K562 (cell line): ENCODE results near the gene ASB6. TPM values are rescaled to one million over a fixed set of nuclear protein-coding genes. Genes with fewer than 3 reads are reported as not detected.

Experiments used
- ATAC-seq: fragments of 200-7000 bp; cut with Tn5 transposase; 3 replicates; pipeline ENCODE4 v1.9.1; 2020; ENCODE audit warnings: moderate library complexity
- BruUV-seq: library from RNA; stranded (reverse); fragments of 400-500 nt; replicated peaks from 2 replicates; lab custom pipeline; 2021; lab: Mats Ljungman, UMichigan
- CTCF ChIA-PET: fragments of 300-600 bp; formaldehyde crosslinking; extraction: SDS; loops from one replicate; lab custom pipeline; 2021; ENCODE audit warnings: low intra/inter-chr PET ratio; lab: Yijun Ruan, JAX
- POLR2A ChIA-PET: fragments of 300-600, 350-650 bp; sonication (Branson Sonifier 250); formaldehyde crosslinking; extraction: SDS; loops from one replicate; lab custom pipeline; 2021; ENCODE audit warnings: antibody characterized with exemption, inconsistent platforms; lab: Yijun Ruan, JAX
- DNase-seq, 4 experiments: peaks; one replicate each; pipeline versions ENCODE4 v3.0.0 to v3.0.0-alpha.2; 2011 to 2018; ENCODE audit warnings: low spot score in 3 of 4, mixed read lengths in 3 of 4; ENCODE audit errors: extremely low read depth in 1 of 4
- FAIRE-seq: peaks from 2 replicates; lab custom pipeline; 2011; peaks lifted over from hg19 to GRCh38; lab: Jason Lieb, UNC
- H2AFZ ChIP-seq: 2 replicates; pipeline ENCODE4 v1.6.0; 2011; ENCODE audit warnings: low read depth, low read length, control low read depth, inconsistent platforms
- H3K27ac ChIP-seq: fragments of 200-600 bp; 3 replicates; pipeline ENCODE4 v1.8.0; 2011; ENCODE audit warnings: low read depth, mild to moderate bottlenecking, control low read depth, inconsistent platforms, low read length, moderate library complexity, mixed read lengths; ENCODE audit errors: extremely low read depth
- H3K27me3 ChIP-seq, 2 experiments: fragments of 300-600 bp in 1 of 2; 2 replicates in 1 of 2; 3 replicates in 1 of 2; pipeline versions ENCODE4 v1.6.0 to v1.8.0; 2011; ENCODE audit warnings: inconsistent platforms in 2 of 2, low read length in 2 of 2, mild to moderate bottlenecking in 1 of 2, mixed read lengths in 1 of 2, moderate library complexity in 1 of 2; ENCODE audit not compliant: control insufficient read depth in 2 of 2, insufficient read depth in 2 of 2
- H3K36me3 ChIP-seq: fragments of 300-600 bp; 3 replicates; pipeline ENCODE4 v1.8.0; 2011; ENCODE audit warnings: mild to moderate bottlenecking, low read length, inconsistent platforms; ENCODE audit not compliant: control insufficient read depth, insufficient read depth
- H3K4me1 ChIP-seq, 2 experiments: fragments of 200-600 bp in 1 of 2; replicated peaks in 1 of 2; 2 replicates in 1 of 2; 3 replicates in 1 of 2; pipeline versions ENCODE4 v1.5.1 to v1.8.0; 2011; ENCODE audit warnings: inconsistent platforms in 2 of 2, low read length in 2 of 2, mild to moderate bottlenecking in 1 of 2, mixed read lengths in 1 of 2, moderate library complexity in 1 of 2; ENCODE audit not compliant: control insufficient read depth in 2 of 2, insufficient read depth in 2 of 2
- H3K4me2 ChIP-seq: 2 replicates; pipeline ENCODE4 v1.6.1; 2011; ENCODE audit warnings: low read length, control low read depth, inconsistent platforms, mixed read lengths; ENCODE audit not compliant: insufficient read depth
- H3K4me3 ChIP-seq: fragments of 200-600 bp; sonication (generic), shearing (Covaris generic); 2 replicates; pipeline ENCODE4 v1.5.1; 2016; ENCODE audit warnings: control low read depth, inconsistent platforms
- H3K79me2 ChIP-seq: fragments of 200-600 bp; 3 replicates; pipeline ENCODE4 v1.8.0; 2011; ENCODE audit warnings: low read length, inconsistent platforms; ENCODE audit not compliant: control insufficient read depth, insufficient read depth
- H3K9ac ChIP-seq, 2 experiments: 2 replicates each; pipeline versions ENCODE4 v1.6.0 to v1.6.1; 2011; ENCODE audit warnings: low read depth in 2 of 2, low read length in 2 of 2, control low read depth in 1 of 2, inconsistent platforms in 1 of 2, mild to moderate bottlenecking in 1 of 2, mixed read lengths in 1 of 2; ENCODE audit not compliant: insufficient read depth in 1 of 2
- H3K9me1 ChIP-seq: one replicate; pipeline ENCODE4 v1.6.0; 2011; ENCODE audit warnings: inconsistent platforms, mild to moderate bottlenecking, low read length, moderate library complexity; ENCODE audit not compliant: control insufficient read depth, insufficient read depth
- H3K9me3 ChIP-seq: replicated peaks from 2 replicates; pipeline ENCODE4 v1.5.1; 2011; ENCODE audit warnings: low read depth, low read length, inconsistent platforms; ENCODE audit not compliant: control insufficient read depth, insufficient read depth
- H4K20me1 ChIP-seq: replicated peaks from 2 replicates; pipeline ENCODE4 v1.6.1; 2011; ENCODE audit warnings: low read length, inconsistent platforms, mixed read lengths; ENCODE audit not compliant: control insufficient read depth, insufficient read depth
- BCOR ChIP-seq: fragments of 450-650 bp; IDR thresholded peaks from 2 replicates; pipeline ENCODE4 v1.6.1; 2016
- CCNT2 ChIP-seq: IDR thresholded peaks from 2 replicates; pipeline ENCODE4 v1.6.1; 2011; ENCODE audit warnings: borderline replicate concordance, low read depth, mild to moderate bottlenecking, moderate library complexity, mixed read lengths, low read length; ENCODE audit not compliant: insufficient read length; ENCODE audit errors: extremely low read depth
- CREM ChIP-seq: IDR thresholded peaks from 2 replicates; pipeline ENCODE4 v1.6.1; 2014; ENCODE audit warnings: antibody characterized with exemption, low read depth
- ETV5 ChIP-seq: sonication (generic); formaldehyde crosslinking; IDR thresholded peaks from 2 replicates; pipeline ENCODE4 v1.4.0; 2020; ENCODE audit warnings: low read depth, mild to moderate bottlenecking, missing genetic modification reagents
- GATAD2A ChIP-seq: fragments of 450-650 bp; IDR thresholded peaks from 2 replicates; pipeline ENCODE4 v1.6.1; 2017
- HDGF ChIP-seq: fragments of 450-650 bp; IDR thresholded peaks from 2 replicates; pipeline ENCODE4 v1.6.1; 2016
- KDM1A ChIP-seq, 2 experiments: fragments of 450-650 bp; IDR thresholded peaks; 2 replicates each; pipeline ENCODE4 v1.6.1; 2016; ENCODE audit warnings: mild to moderate bottlenecking in 2 of 2
- RAD51 ChIP-seq: fragments of 450-650 bp; IDR thresholded peaks from 2 replicates; pipeline ENCODE4 v1.7.1; 2016; ENCODE audit warnings: low read depth, mild to moderate bottlenecking, borderline replicate concordance
- RBM25 ChIP-seq: fragments of 200-400 bp; formaldehyde crosslinking; IDR thresholded peaks from 2 replicates; pipeline ENCODE4 v1.6.1; 2018; ENCODE audit warnings: low read length, low read depth, moderate library complexity; ENCODE audit not compliant: severe bottlenecking
- RCOR1 ChIP-seq, 2 experiments: IDR thresholded peaks; 2 replicates each; pipeline ENCODE4 v1.6.1; 2012; ENCODE audit warnings: low read depth in 2 of 2, low read length in 2 of 2, borderline replicate concordance in 1 of 2, improper control_type of control experiment in 1 of 2
- SMARCA5 ChIP-seq: fragments of 450-650 bp; IDR thresholded peaks from 2 replicates; pipeline ENCODE4 v1.6.1; 2016
- TEAD1 ChIP-seq, 2 experiments: fragments of 450-650 bp in 1 of 2; sonication (generic) in 1 of 2; formaldehyde crosslinking; IDR thresholded peaks; 2 replicates each; pipeline versions ENCODE4 v1.4.0 to v1.8.0; 2020 to 2022; ENCODE audit warnings: mild to moderate bottlenecking in 2 of 2, missing genetic modification reagents in 1 of 2
- ZFP36 ChIP-seq: fragments of 150-350 bp; IDR thresholded peaks from 2 replicates; pipeline ENCODE4 v1.6.1; 2018; ENCODE audit warnings: low read length, low read depth; ENCODE audit not compliant: partially characterized antibody
- ZNF584 ChIP-seq: fragments of 200-800 bp; sonication (Bioruptor generic); IDR thresholded peaks from 2 replicates; pipeline ENCODE4 v1.6.1; 2016; ENCODE audit warnings: low read depth, mild to moderate bottlenecking, missing genetic modification characterization, missing compliant biosample characterization
- ZNF589 ChIP-seq: fragments of 200-800 bp; sonication (Bioruptor generic); IDR thresholded peaks from 2 replicates; pipeline ENCODE4 v1.6.1; 2016; ENCODE audit warnings: low read depth, missing genetic modification characterization, missing compliant biosample characterization
- WGBS: fragments of 100-300 bp; shearing (Covaris generic); methylation state at CpG from one replicate; pipeline ENCODE4 v1.1.6; 2016; ENCODE audit warnings: low coverage, mixed read lengths; ENCODE audit not compliant: insufficient coverage; ENCODE audit errors: missing lambda C conversion rate; 5-methylcytosine and 5-hydroxymethylcytosine counted together
- in situ Hi-C: fragments of 300-500 bp; cut with MboI; formaldehyde crosslinking; loops from 4 replicates; pipeline ENCODE4 v1.15.0; 2018; ENCODE audit warnings: inconsistent platforms, mixed read lengths
- intact Hi-C: fragments of 100-400 bp; cut with micrococcal nuclease; formaldehyde crosslinking; loops from 2 replicates; pipeline ENCODE4 v1.14.2; 2022
- polyA plus RNA-seq, 8 experiments: library from polyadenylated mRNA; depleted of rRNA in 4 of 8; stranded (reverse) in 5 of 8; unstranded in 3 of 8; fragments of >200 nt; fragmentation: Nextera tagmentation in 2 of 8; fragmentation: Illumina TruSeq in 1 of 8; extraction: Ambion mirVana in 2 of 8; extraction: Trizol in 1 of 8; gene quantifications; 2 replicates each; pipeline versions ENCODE4 v1.2.1 to v1.2.3, GENCODE V29; 2011 to 2014; ENCODE audit warnings: inconsistent platforms in 1 of 8, missing spikeins in 1 of 8
- total RNA-seq, 7 experiments: library from RNA; depleted of rRNA in 6 of 7; stranded (reverse); fragments of >200 nt in 6 of 7; fragmentation: Illumina TruSeq in 2 of 7; extraction: Trizol in 2 of 7; gene quantifications; 2 replicates each; pipeline versions ENCODE4 v1.2.1 to v1.2.3, GENCODE V29; 2011 to 2021; ENCODE audit warnings: low replicate concordance in 1 of 7
- TF ChIP-seq, protein P1 (sequence below), 3 experiments: fragments of 200-800 bp in 1 of 3; sonication (Bioruptor generic) in 1 of 3; sonication (generic) in 1 of 3; formaldehyde crosslinking in 1 of 3; IDR thresholded peaks; 2 replicates each; pipeline versions ENCODE4 v1.6.1 to v1.8.0; 2016 to 2022; ENCODE audit warnings: mild to moderate bottlenecking in 2 of 3, missing compliant biosample characterization in 2 of 3, missing genetic modification characterization in 2 of 3, missing genetic modification reagents in 1 of 3
- TF ChIP-seq, protein P2 (sequence below): fragments of 450-650 bp; formaldehyde crosslinking; IDR thresholded peaks from 2 replicates; pipeline ENCODE4 v1.4.0; 2022; ENCODE audit warnings: missing genetic modification characterization

Gene ASB6
- total and polyA plus RNA-seq, 9 of the 15 experiments (the other 6 are each of a cell fraction or from before 2014, with no cell fraction given): 0.92 to 17.8 (median 11.3) TPM

DNA sequence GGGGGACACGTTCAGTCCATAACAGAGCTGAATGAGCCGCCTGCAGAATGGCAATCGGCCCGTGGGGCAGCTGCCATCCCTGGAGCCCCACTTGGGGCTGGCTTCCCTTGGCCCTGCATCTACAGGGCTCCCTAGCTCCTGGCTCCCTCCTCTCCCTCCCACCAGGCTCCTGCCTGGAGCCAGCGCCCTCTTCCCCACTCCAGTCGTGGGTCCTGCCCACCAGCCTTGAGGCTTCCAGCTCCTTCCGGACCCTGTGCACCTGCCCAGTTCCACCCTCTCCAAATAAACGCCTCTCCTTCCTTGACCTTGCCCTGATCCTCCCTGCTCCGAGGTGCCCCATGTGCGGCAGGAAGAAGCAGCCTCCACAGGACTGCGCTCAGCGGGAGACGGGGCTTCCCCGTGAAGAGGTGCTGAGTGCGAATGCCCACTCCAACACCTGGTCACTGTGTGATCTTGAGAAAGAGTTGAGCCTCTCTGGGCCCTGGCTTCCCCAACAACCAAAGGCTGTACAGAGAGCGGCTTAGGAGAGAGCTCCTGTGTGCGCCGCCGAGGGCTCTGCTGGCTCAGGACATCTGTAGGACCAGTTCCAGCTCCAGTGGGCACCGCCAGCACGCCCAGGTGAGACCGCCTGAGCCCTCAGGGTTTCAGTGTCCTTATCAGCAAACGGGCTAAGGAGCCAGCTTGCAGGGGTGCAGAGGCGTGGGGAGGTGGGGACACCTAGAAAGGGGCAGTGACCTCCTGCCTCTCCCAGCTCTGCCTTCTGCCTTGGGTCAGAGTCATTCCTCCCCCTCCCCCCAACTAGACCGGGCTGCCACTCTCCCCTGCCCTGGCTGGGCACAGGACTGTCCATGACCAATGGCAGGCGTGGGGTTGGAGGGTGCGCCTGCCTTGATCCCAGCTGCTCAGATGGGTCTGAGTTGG lies 33.1 kb downstream of the ASB6 start (continued):
- no peak for TF ChIP-seq TEAD1 (CRISPR knock-in tag; IDR thresholded peaks at IDR 0.05)
- TF ChIP-seq, protein P1, sequence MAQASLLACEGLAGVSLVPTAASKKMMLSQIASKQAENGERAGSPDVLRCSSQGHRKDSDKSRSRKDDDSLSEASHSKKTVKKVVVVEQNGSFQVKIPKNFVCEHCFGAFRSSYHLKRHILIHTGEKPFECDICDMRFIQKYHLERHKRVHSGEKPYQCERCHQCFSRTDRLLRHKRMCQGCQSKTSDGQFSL (CRISPR knock-in tag; IDR thresholded peaks at IDR 0.05): 0 out of 2 replicates have a peak, but pooled peaks have one; percentile 40
- TF ChIP-seq, protein P1 (tag; IDR thresholded peaks at IDR 0.05): no peak
- TF ChIP-seq ZNF589: no peak

DNA sequence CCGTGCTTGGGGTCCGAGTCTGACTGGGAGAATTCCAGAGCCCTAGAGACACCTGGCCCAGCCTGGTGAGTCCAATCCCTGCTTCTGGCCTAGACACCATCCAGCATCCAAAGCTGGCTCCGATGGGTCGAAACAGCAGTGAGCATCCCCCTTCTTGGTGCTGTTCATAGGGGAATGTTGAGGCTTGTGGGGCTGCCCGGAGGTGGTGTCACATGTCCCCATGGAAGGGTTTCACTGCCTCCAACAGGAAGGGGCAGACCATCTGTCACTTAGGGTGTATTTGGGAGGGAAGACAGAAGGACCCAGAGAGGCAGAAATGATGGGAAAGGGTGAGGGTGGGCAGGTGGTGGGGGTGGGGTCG lies 34.9 kb downstream of the ASB6 start:
- peak overlapping the region; percentile 71; the same call in 1 of the 2 replicates for H2AFZ ChIP-seq
- intact Hi-C loops (loop anchor here (2.0 to 10.0 kb wide), 3 partner anchors 36 to 120 kb away; no protein-coding TSS in a partner anchor), in situ Hi-C loops (loop anchor here (5.0 to 25.0 kb wide), 3 partner anchors 45 to 270 kb away; no protein-coding TSS in a partner anchor)
- H3K79me2 ChIP-seq: no peaks in the 10 kb centered on the region
- FAIRE-seq: no peak
- ATAC-seq: no peak
- no peak overlapping the region for H3K27ac ChIP-seq
- H3K4me1 ChIP-seq: peaks cover 18 to 73% of the 10 kb centered on the region in 2 experiments; a peak in 4 of 5 replicates
- DNase-seq: no peak
- no peaks in the 10 kb centered on the region for H3K9me3 ChIP-seq
- H3K4me3 ChIP-seq: no peak overlapping the region
- CTCF ChIA-PET: interaction anchor here (0.6 to 1.0 kb wide), 2 partner anchors 165 to 475 kb away, joined by 3 read pairs; no protein-coding TSS in a partner anchor
- POLR2A ChIA-PET: interaction anchor here (0.6 to 1.6 kb wide), 5 partner anchors 11 to 434 kb away, joined by 3 to 5 read pairs (median 4); no protein-coding TSS in a partner anchor
- H3K36me3 ChIP-seq: no peaks in the 10 kb centered on the region
- no peaks in the 10 kb centered on the region for H3K9me1 ChIP-seq
- H4K20me1 ChIP-seq: 0 out of 2 replicates have a peak, but pooled peaks cover 8% of the 10 kb centered on the region
- peaks cover 0 to 7% of the 10 kb centered on the region in 2 experiments; a peak in 2 of 5 replicates for H3K27me3 ChIP-seq
- H3K4me2 ChIP-seq: no peak overlapping the region
- WGBS: 80% methylated on average over 4 of the region's 6 CpGs
- BruUV-seq: no TSS peak
- 0 out of 4 replicates have a peak overlapping the region, but pooled peaks of 1 of the 2 experiments have one; percentile 55 for H3K9ac ChIP-seq
- TF ChIP-seq HDGF: peak; percentile 94
- TF ChIP-seq, protein P2, sequence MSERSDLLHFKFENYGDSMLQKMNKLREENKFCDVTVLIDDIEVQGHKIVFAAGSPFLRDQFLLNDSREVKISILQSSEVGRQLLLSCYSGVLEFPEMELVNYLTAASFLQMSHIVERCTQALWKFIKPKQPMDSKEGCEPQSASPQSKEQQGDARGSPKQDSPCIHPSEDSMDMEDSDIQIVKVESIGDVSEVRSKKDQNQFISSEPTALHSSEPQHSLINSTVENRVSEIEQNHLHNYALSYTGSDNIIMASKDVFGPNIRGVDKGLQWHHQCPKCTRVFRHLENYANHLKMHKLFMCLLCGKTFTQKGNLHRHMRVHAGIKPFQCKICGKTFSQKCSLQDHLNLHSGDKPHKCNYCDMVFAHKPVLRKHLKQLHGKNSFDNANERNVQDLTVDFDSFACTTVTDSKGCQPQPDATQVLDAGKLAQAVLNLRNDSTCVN (CRISPR knock-in tag): no peak
- TF ChIP-seq GATAD2A: no peak
- TF ChIP-seq SMARCA5: peak; percentile 98
- TF ChIP-seq BCOR: peak; percentile 97
- 0 out of 2 replicates have a peak, but pooled peaks have one; percentile 41 for TF ChIP-seq ZNF584 (CRISPR knock-in tag)
- peak; percentile 90 for TF ChIP-seq RBM25
- no peak for TF ChIP-seq ETV5 (CRISPR knock-in tag)
- TF ChIP-seq CREM: no peak
- 0 out of 2 replicates have a peak, but pooled peaks have one; percentile 65 for TF ChIP-seq ZNF589
- peak; percentile 74 to 81 for TF ChIP-seq KDM1A (IDR thresholded peaks at IDR 0.05)
- TF ChIP-seq RAD51: 0 out of 2 replicates have a peak, but pooled peaks have one; percentile 13
- no peak for TF ChIP-seq CCNT2
- TF ChIP-seq RCOR1 (IDR thresholded peaks at IDR 0.05; ENCODE audit: borderline replicate concordance in 1 of 2, low read depth in 2 of 2, low read length in 2 of 2): peak in 1 of 2 experiments; percentile 76; a peak in 2 of 4 replicates
- peak; percentile 99 for TF ChIP-seq ZFP36
